Kidney epithelial cell (primary cell): ENCODE data around the gene FAM83F. TPM values are rescaled to one million over a fixed set of nuclear protein-coding genes. Genes with fewer than 3 reads are reported as not detected.

Source experiments
- DNase-seq: peaks from one replicate; pipeline ENCODE4 v3.0.0-alpha.2; 2010; ENCODE audit warnings: low read depth
- H3K27me3 ChIP-seq: 2 replicates; pipeline ENCODE4 v1.6.0; 2011; ENCODE audit warnings: low read length; ENCODE audit not compliant: control insufficient read depth, insufficient read depth
- H3K36me3 ChIP-seq: 2 replicates; pipeline ENCODE4 v1.5.1; 2011; ENCODE audit warnings: low read length; ENCODE audit not compliant: control insufficient read depth, insufficient read depth
- H3K4me3 ChIP-seq: 2 replicates; pipeline ENCODE4 v1.5.1; 2011; ENCODE audit warnings: low read depth, mild to moderate bottlenecking, control low read depth, low read length
- CTCF ChIP-seq: IDR thresholded peaks from 2 replicates; pipeline ENCODE4 v1.5.1; 2011; ENCODE audit warnings: mild to moderate bottlenecking, moderate library complexity, low read length, control low read depth, inconsistent platforms; ENCODE audit not compliant: insufficient read depth, poor library complexity, severe bottlenecking
- total RNA-seq: library from RNA; depleted of rRNA; stranded (reverse); fragments of >200 nt; gene quantifications from 2 replicates; pipeline ENCODE4 v1.2.3, GENCODE V29; 2015

The FAM83F gene
- total RNA-seq, 1 donor from 2014 or later: 6.9 TPM

DNA sequence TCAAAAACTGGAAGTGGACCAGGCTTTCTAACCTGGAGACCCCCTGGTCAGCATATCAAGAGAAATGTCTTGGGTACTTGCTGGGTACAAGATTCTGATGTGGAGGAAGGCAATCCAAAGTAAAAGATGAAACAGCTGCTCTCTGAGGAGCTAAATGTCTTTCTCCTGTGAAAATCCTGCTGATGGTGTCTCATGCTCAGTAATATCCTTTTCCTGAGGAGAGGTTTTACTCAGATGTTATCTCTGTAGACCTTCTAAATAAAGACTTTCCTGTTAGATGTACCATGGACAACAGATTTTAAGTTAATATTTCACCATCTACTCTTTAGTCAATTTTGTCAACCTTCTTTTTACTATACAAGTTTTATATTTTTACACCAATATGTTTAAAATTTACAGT, 62.9 kb downstream of the FAM83F start:
- Histone ChIP-seq H3K27me3 (no peaks in the 10 kb centered on the region), H3K36me3 (no peaks in the 10 kb centered on the region), H3K4me3 (no peak overlapping the region)
- TF ChIP-seq CTCF: no peak
- DNase-seq: no peak

GRCh38 chr22:40058265-40058664, 63.5 kb downstream of the FAM83F start:
- no peak overlapping the region for H3K4me3 ChIP-seq
- H3K36me3 ChIP-seq: no peaks in the 10 kb centered on the region
- DNase-seq: no peak
- no peaks in the 10 kb centered on the region for H3K27me3 ChIP-seq
- no peak for TF ChIP-seq CTCF

- Histone ChIP-seq H3K36me3 (no peaks in the 10 kb centered on the region), H3K27me3 (no peaks in the 10 kb centered on the region), H3K4me3 (no peak overlapping the region)
- TF ChIP-seq CTCF: no peak
- no peak for DNase-seq
Observed at GRCh38 chr22:40065981-40066380, 71.2 kb downstream of the FAM83F start.

GRCh38 chr22:40067639-40068038, 72.9 kb downstream of the FAM83F start:
- H3K4me3 ChIP-seq: no peak overlapping the region
- TF ChIP-seq CTCF: no peak
- no peaks in the 10 kb centered on the region for H3K27me3 ChIP-seq
- H3K36me3 ChIP-seq: no peaks in the 10 kb centered on the region
- no peak for DNase-seq

- H3K4me3 ChIP-seq: no peak overlapping the region
- no peak for TF ChIP-seq CTCF
- no peaks in the 10 kb centered on the region for H3K36me3 ChIP-seq
- DNase-seq: no peak
- no peaks in the 10 kb centered on the region for H3K27me3 ChIP-seq
Observed at GRCh38 chr22:40070701-40071100, 75.9 kb downstream of the FAM83F start.

- no peak for TF ChIP-seq CTCF
- Histone ChIP-seq H3K27me3 (no peaks in the 10 kb centered on the region), H3K4me3 (no peak overlapping the region), H3K36me3 (no peaks in the 10 kb centered on the region)
- no peak for DNase-seq
Observed at GRCh38 chr22:40071720-40072119, 77.0 kb downstream of the FAM83F start.
